ENCODE data around the gene BMP6.

DNA sequence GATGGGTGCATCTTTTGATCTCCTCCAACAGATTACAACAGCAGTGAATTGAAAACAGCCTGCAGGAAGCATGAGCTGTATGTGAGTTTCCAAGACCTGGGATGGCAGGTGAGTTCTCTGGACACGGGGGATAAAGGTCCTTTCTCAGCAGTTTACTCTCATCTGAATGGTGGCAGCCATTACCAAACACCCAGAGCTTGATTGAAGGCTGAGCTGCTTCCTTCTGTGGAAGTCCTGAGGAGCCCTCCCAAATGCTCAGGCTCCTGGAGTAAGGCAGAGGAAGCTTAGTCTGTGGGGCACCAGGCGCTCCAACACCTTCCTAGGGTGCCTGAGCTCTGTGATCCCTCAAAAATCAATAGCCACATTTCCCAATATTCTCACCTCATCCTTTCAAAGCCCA is 153.1 kb downstream of the BMP6 start:
- TF ChIP-seq, protein P1, sequence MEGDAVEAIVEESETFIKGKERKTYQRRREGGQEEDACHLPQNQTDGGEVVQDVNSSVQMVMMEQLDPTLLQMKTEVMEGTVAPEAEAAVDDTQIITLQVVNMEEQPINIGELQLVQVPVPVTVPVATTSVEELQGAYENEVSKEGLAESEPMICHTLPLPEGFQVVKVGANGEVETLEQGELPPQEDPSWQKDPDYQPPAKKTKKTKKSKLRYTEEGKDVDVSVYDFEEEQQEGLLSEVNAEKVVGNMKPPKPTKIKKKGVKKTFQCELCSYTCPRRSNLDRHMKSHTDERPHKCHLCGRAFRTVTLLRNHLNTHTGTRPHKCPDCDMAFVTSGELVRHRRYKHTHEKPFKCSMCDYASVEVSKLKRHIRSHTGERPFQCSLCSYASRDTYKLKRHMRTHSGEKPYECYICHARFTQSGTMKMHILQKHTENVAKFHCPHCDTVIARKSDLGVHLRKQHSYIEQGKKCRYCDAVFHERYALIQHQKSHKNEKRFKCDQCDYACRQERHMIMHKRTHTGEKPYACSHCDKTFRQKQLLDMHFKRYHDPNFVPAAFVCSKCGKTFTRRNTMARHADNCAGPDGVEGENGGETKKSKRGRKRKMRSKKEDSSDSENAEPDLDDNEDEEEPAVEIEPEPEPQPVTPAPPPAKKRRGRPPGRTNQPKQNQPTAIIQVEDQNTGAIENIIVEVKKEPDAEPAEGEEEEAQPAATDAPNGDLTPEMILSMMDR (IDR thresholded peaks at IDR 0.05), result no peak
- TF ChIP-seq POLR2AphosphoS5 (IDR thresholded peaks at IDR 0.05; ENCODE audit: insufficient read depth in 1 of 2, low read depth in 1 of 2) (no peak), POLR2A (IDR thresholded peaks at IDR 0.05) (no peak)

Data from vagina (tissue), 2 donors.